GM23338 (cell line): ENCODE measurements around the gene DLG2. TPM values are rescaled to one million over a fixed set of nuclear protein-coding genes. Genes with fewer than 3 reads are reported as not detected.

Source experiments
- ATAC-seq: fragments of 200-7000 bp; cut with Tn5 transposase; 3 replicates; pipeline ENCODE4 v1.9.1; 2020
- DNase-seq: peaks from one replicate; pipeline ENCODE4 v3.0.0-alpha.2; 2015; ENCODE audit warnings: low spot score
- H2AFZ ChIP-seq: fragments of 200-600 bp; sonication (generic); 2 replicates; pipeline ENCODE4 v1.8.0; 2016; ENCODE audit warnings: antibody characterized with exemption, mild to moderate bottlenecking, moderate library complexity
- H3F3A ChIP-seq: fragments of 200-600 bp; sonication (generic); replicated peaks from 2 replicates; pipeline ENCODE4 v1.8.0; 2017; ENCODE audit warnings: antibody characterized with exemption, mixed run types, low read depth
- H3K27ac ChIP-seq: fragments of 200-600 bp; sonication (generic); 2 replicates; pipeline ENCODE4 v1.6.1; 2016; ENCODE audit warnings: low read depth
- H3K27me3 ChIP-seq: fragments of 200-600 bp; sonication (generic); 2 replicates; pipeline ENCODE4 v1.8.0; 2016; ENCODE audit warnings: mild to moderate bottlenecking, mixed run types, moderate library complexity; ENCODE audit not compliant: insufficient read depth
- H3K36me3 ChIP-seq: fragments of 200-600 bp; sonication (generic); 2 replicates; pipeline ENCODE4 v1.8.0; 2016; ENCODE audit warnings: mild to moderate bottlenecking; ENCODE audit not compliant: insufficient read depth
- H3K4me1 ChIP-seq: fragments of 200-600 bp; sonication (generic); 2 replicates; pipeline ENCODE4 v1.8.0; 2016; ENCODE audit warnings: mild to moderate bottlenecking, moderate library complexity; ENCODE audit not compliant: insufficient read depth
- H3K4me2 ChIP-seq: fragments of 200-600 bp; sonication (generic); 2 replicates; pipeline ENCODE4 v1.7.1; 2017; ENCODE audit warnings: mixed run types
- H3K4me3 ChIP-seq: fragments of 200-600 bp; sonication (generic); 2 replicates; pipeline ENCODE4 v1.6.1; 2016; ENCODE audit warnings: mixed run types
- H3K79me2 ChIP-seq: fragments of 200-600 bp; sonication (generic); replicated peaks from 2 replicates; pipeline ENCODE4 v1.8.0; 2017; ENCODE audit warnings: mild to moderate bottlenecking; ENCODE audit not compliant: insufficient read depth
- H3K9me2 ChIP-seq: fragments of 200-600 bp; sonication (generic); 2 replicates; pipeline ENCODE4 v1.8.0; 2017; ENCODE audit not compliant: insufficient read depth
- H4K20me1 ChIP-seq: fragments of 200-600 bp; sonication (generic); replicated peaks from 2 replicates; pipeline ENCODE4 v1.8.0; 2017; ENCODE audit warnings: mild to moderate bottlenecking; ENCODE audit not compliant: insufficient read depth
- H3K27ac Mint-ChIP-seq: 2 replicates; pipeline ENCODE4 v1.8.0; 2020; ENCODE audit warnings: inconsistent platforms, mild to moderate bottlenecking, moderate library complexity, mixed read lengths
- H3K27me3 Mint-ChIP-seq: 3 replicates; pipeline ENCODE4 v1.8.0; 2022; ENCODE audit warnings: low read depth, mild to moderate bottlenecking, moderate library complexity, mixed read lengths, inconsistent platforms; ENCODE audit not compliant: insufficient read depth, poor library complexity
- H3K36me3 Mint-ChIP-seq: 3 replicates; pipeline ENCODE4 v1.8.0; 2021; ENCODE audit warnings: low read depth, mild to moderate bottlenecking, inconsistent platforms, moderate library complexity, mixed read lengths
- H3K4me1 Mint-ChIP-seq: 3 replicates; pipeline ENCODE4 v1.8.0; 2020; ENCODE audit warnings: mild to moderate bottlenecking, inconsistent platforms, mixed read lengths
- H3K4me3 Mint-ChIP-seq: 3 replicates; pipeline ENCODE4 v1.8.0; 2021; ENCODE audit warnings: moderate library complexity, mild to moderate bottlenecking, inconsistent platforms, mixed read lengths
- H3K9me3 Mint-ChIP-seq: 3 replicates; pipeline ENCODE4 v1.8.0; 2020; ENCODE audit warnings: moderate library complexity, mild to moderate bottlenecking, inconsistent platforms, mixed read lengths
- CREB1 ChIP-seq: fragments of 250-450 bp; sonication (Bioruptor Pico); IDR thresholded peaks from 2 replicates; pipeline ENCODE4 v1.5.0; 2020; ENCODE audit warnings: low read depth, mild to moderate bottlenecking, moderate library complexity
- EZH2 ChIP-seq: fragments of 200-600 bp; sonication (generic); IDR thresholded peaks from one replicate; pipeline ENCODE4 v1.8.0; 2017; ENCODE audit warnings: antibody characterized with exemption, mild to moderate bottlenecking, low read depth; ENCODE audit not compliant: unreplicated experiment
- EZH2phosphoT487 ChIP-seq: fragments of 200-600 bp; sonication (generic); IDR thresholded peaks from one replicate; pipeline ENCODE4 v1.8.1; 2018; ENCODE audit warnings: antibody characterized with exemption; ENCODE audit not compliant: unreplicated experiment
- JUNB ChIP-seq: IDR thresholded peaks from one replicate; pipeline ENCODE4 v1.6.1; 2016; ENCODE audit warnings: antibody characterized with exemption; ENCODE audit not compliant: unreplicated experiment
- NANOG ChIP-seq: IDR thresholded peaks from 2 replicates; pipeline ENCODE4 v1.6.1; 2016; ENCODE audit warnings: antibody characterized with exemption, borderline replicate concordance
- POLR2AphosphoS5 ChIP-seq: IDR thresholded peaks from 2 replicates; pipeline ENCODE4 v1.6.1; 2016; ENCODE audit warnings: antibody characterized with exemption, low read depth
- STAT1 ChIP-seq: IDR thresholded peaks from one replicate; pipeline ENCODE4 v1.6.1; 2016; ENCODE audit warnings: antibody characterized with exemption; ENCODE audit not compliant: unreplicated experiment
- ZNF114 ChIP-seq: fragments of 250-450 bp; sonication (Bioruptor Pico); IDR thresholded peaks from 2 replicates; pipeline ENCODE4 v1.5.0; 2020; ENCODE audit warnings: mild to moderate bottlenecking, moderate library complexity
- ZNF331 ChIP-seq: fragments of 250-450 bp; sonication (Bioruptor Pico); IDR thresholded peaks from 2 replicates; pipeline ENCODE4 v1.5.0; 2020; ENCODE audit warnings: low read depth, mild to moderate bottlenecking, moderate library complexity
- polyA plus RNA-seq: library from polyadenylated mRNA; unstranded; fragments of >200 nt; fragmentation: Nextera tagmentation; extraction: Ambion mirVana; gene quantifications from 2 replicates; pipeline ENCODE4 v1.2.1, GENCODE V29; 2016
- total RNA-seq: library from RNA; depleted of rRNA; stranded (reverse); fragments of >200 nt; shearing (Covaris generic); gene quantifications from 2 replicates; pipeline ENCODE4 v1.2.3, GENCODE V29; 2014
- TF ChIP-seq, protein P1 (sequence below): fragments of 250-450 bp; sonication (Bioruptor Pico); IDR thresholded peaks from 2 replicates; pipeline ENCODE4 v1.5.0; 2020; ENCODE audit warnings: mild to moderate bottlenecking, moderate library complexity
- TF ChIP-seq, protein P2 (sequence below): IDR thresholded peaks from one replicate; pipeline ENCODE4 v1.6.1; 2018; ENCODE audit warnings: antibody characterized with exemption; ENCODE audit not compliant: unreplicated experiment
- TF ChIP-seq, protein P3 (sequence below), 2 experiments: fragments of 200-600 bp in 1 of 2; sonication (generic) in 1 of 2; conservative IDR thresholded peaks; 2 replicates each; pipeline versions ENCODE4 v1.5.1 to v1.6.1; 2016 to 2017; ENCODE audit warnings: antibody characterized with exemption in 2 of 2, low read depth in 2 of 2, mild to moderate bottlenecking in 2 of 2, moderate library complexity in 1 of 2

The DLG2 gene
- total and polyA plus RNA-seq, 2 experiments from 2014 or later = 19.8 to 21.5 TPM

GRCh38 chr11:83809274-83809673 lies 1817.9 kb downstream of the DLG2 start:
- Histone ChIP-seq H3K4me1 (no peaks in the 10 kb centered on the region), H3K27me3 (no peaks in the 10 kb centered on the region), H3K27ac (no peak overlapping the region), H3K4me3 (no peak overlapping the region), H3K36me3 (no peaks in the 10 kb centered on the region), H3K4me2 (no peak overlapping the region), H3K9me2 (no peaks in the 10 kb centered on the region), H3K79me2 (no peaks in the 10 kb centered on the region), H2AFZ (no peak overlapping the region), H4K20me1 (no peaks in the 10 kb centered on the region), H3F3A (no peaks in the 10 kb centered on the region)
- Mint-ChIP-seq H3K36me3 (no peaks in the 10 kb centered on the region), H3K27me3 (no peaks in the 10 kb centered on the region), H3K9me3 (no peaks in the 10 kb centered on the region), H3K4me1 (no peaks in the 10 kb centered on the region), H3K4me3 (no peak overlapping the region), H3K27ac (no peak overlapping the region)
- DNase-seq (no peak), ATAC-seq (no peak)
- TF ChIP-seq STAT1 (no peak), ZNF114 (CRISPR knock-in tag) (no peak), CREB1 (CRISPR knock-in tag) (no peak), JUNB (no peak), POLR2AphosphoS5 (no peak), EZH2 (no peak), EZH2phosphoT487 (no peak), NANOG (no peak), ZNF331 (CRISPR knock-in tag) (no peak)
- TF ChIP-seq, protein P1, sequence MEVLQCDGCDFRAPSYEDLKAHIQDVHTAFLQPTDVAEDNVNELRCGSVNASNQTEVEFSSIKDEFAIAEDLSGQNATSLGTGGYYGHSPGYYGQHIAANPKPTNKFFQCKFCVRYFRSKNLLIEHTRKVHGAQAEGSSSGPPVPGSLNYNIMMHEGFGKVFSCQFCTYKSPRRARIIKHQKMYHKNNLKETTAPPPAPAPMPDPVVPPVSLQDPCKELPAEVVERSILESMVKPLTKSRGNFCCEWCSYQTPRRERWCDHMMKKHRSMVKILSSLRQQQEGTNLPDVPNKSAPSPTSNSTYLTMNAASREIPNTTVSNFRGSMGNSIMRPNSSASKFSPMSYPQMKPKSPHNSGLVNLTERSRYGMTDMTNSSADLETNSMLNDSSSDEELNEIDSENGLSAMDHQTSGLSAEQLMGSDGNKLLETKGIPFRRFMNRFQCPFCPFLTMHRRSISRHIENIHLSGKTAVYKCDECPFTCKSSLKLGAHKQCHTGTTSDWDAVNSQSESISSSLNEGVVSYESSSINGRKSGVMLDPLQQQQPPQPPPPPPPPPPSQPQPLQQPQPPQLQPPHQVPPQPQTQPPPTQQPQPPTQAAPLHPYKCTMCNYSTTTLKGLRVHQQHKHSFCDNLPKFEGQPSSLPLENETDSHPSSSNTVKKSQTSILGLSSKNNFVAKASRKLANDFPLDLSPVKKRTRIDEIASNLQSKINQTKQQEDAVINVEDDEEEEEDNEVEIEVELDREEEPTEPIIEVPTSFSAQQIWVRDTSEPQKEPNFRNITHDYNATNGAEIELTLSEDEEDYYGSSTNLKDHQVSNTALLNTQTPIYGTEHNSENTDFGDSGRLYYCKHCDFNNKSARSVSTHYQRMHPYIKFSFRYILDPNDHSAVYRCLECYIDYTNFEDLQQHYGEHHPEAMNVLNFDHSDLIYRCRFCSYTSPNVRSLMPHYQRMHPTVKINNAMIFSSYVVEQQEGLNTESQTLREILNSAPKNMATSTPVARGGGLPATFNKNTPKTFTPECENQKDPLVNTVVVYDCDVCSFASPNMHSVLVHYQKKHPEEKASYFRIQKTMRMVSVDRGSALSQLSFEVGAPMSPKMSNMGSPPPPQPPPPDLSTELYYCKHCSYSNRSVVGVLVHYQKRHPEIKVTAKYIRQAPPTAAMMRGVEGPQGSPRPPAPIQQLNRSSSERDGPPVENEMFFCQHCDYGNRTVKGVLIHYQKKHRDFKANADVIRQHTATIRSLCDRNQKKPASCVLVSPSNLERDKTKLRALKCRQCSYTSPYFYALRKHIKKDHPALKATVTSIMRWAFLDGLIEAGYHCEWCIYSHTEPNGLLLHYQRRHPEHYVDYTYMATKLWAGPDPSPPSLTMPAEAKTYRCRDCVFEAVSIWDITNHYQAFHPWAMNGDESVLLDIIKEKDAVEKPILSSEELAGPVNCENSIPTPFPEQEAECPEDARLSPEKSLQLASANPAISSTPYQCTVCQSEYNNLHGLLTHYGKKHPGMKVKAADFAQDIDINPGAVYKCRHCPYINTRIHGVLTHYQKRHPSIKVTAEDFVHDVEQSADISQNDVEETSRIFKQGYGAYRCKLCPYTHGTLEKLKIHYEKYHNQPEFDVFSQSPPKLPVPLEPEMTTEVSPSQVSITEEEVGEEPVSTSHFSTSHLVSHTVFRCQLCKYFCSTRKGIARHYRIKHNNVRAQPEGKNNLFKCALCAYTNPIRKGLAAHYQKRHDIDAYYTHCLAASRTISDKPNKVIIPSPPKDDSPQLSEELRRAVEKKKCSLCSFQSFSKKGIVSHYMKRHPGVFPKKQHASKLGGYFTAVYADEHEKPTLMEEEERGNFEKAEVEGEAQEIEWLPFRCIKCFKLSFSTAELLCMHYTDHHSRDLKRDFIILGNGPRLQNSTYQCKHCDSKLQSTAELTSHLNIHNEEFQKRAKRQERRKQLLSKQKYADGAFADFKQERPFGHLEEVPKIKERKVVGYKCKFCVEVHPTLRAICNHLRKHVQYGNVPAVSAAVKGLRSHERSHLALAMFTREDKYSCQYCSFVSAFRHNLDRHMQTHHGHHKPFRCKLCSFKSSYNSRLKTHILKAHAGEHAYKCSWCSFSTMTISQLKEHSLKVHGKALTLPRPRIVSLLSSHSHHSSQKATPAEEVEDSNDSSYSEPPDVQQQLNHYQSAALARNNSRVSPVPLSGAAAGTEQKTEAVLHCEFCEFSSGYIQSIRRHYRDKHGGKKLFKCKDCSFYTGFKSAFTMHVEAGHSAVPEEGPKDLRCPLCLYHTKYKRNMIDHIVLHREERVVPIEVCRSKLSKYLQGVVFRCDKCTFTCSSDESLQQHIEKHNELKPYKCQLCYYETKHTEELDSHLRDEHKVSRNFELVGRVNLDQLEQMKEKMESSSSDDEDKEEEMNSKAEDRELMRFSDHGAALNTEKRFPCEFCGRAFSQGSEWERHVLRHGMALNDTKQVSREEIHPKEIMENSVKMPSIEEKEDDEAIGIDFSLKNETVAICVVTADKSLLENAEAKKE (CRISPR knock-in tag) = no peak
- TF ChIP-seq, protein P2, sequence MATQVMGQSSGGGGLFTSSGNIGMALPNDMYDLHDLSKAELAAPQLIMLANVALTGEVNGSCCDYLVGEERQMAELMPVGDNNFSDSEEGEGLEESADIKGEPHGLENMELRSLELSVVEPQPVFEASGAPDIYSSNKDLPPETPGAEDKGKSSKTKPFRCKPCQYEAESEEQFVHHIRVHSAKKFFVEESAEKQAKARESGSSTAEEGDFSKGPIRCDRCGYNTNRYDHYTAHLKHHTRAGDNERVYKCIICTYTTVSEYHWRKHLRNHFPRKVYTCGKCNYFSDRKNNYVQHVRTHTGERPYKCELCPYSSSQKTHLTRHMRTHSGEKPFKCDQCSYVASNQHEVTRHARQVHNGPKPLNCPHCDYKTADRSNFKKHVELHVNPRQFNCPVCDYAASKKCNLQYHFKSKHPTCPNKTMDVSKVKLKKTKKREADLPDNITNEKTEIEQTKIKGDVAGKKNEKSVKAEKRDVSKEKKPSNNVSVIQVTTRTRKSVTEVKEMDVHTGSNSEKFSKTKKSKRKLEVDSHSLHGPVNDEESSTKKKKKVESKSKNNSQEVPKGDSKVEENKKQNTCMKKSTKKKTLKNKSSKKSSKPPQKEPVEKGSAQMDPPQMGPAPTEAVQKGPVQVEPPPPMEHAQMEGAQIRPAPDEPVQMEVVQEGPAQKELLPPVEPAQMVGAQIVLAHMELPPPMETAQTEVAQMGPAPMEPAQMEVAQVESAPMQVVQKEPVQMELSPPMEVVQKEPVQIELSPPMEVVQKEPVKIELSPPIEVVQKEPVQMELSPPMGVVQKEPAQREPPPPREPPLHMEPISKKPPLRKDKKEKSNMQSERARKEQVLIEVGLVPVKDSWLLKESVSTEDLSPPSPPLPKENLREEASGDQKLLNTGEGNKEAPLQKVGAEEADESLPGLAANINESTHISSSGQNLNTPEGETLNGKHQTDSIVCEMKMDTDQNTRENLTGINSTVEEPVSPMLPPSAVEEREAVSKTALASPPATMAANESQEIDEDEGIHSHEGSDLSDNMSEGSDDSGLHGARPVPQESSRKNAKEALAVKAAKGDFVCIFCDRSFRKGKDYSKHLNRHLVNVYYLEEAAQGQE = no peak
- TF ChIP-seq, protein P3, sequence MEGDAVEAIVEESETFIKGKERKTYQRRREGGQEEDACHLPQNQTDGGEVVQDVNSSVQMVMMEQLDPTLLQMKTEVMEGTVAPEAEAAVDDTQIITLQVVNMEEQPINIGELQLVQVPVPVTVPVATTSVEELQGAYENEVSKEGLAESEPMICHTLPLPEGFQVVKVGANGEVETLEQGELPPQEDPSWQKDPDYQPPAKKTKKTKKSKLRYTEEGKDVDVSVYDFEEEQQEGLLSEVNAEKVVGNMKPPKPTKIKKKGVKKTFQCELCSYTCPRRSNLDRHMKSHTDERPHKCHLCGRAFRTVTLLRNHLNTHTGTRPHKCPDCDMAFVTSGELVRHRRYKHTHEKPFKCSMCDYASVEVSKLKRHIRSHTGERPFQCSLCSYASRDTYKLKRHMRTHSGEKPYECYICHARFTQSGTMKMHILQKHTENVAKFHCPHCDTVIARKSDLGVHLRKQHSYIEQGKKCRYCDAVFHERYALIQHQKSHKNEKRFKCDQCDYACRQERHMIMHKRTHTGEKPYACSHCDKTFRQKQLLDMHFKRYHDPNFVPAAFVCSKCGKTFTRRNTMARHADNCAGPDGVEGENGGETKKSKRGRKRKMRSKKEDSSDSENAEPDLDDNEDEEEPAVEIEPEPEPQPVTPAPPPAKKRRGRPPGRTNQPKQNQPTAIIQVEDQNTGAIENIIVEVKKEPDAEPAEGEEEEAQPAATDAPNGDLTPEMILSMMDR (conservative IDR thresholded peaks at IDR 0.05; ENCODE audit: low read depth in 2 of 2) = no peak
